ENCODE measurements around the gene CPA4.

DNA sequence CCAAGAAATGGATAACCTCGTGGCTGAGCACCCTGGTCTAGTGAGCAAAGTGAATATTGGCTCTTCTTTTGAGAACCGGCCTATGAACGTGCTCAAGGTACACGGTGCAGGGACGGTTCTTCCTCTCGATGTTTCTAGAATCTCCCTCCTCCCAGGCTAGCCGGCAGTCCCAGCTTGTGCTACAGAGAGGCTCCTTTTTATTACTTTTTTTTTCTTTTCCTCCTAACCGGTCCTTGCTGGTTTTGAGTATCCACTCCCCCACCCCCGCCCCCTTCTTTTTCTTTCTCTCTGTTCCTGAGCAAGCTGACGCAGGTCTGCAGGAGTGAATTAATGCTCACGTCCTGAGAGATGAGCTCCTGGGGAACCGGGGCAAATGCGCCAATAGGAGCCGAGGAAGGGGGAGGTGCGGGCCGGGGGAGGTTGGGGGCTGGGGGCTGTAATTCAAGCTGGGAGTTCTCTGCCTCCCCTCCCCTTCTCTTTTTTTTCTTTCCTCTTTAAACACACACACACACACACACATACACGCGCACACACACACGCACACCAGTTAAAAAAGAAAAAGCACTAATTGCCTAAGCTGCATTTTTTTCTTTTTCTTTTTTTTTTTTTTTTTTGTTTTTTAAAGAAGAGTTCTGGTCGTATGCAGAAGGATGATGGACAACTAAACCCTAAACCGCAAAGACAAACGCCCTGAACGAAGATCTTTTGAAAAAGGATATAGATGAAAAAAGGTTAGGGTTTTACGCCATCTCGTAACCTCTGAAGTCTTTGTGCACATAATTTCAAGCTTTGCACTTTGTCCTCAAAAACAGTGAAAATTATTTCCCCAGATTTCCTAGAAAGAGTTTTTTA lies 19.7 kb upstream of the CPA4 start:
- TF ChIP-seq, protein P1, sequence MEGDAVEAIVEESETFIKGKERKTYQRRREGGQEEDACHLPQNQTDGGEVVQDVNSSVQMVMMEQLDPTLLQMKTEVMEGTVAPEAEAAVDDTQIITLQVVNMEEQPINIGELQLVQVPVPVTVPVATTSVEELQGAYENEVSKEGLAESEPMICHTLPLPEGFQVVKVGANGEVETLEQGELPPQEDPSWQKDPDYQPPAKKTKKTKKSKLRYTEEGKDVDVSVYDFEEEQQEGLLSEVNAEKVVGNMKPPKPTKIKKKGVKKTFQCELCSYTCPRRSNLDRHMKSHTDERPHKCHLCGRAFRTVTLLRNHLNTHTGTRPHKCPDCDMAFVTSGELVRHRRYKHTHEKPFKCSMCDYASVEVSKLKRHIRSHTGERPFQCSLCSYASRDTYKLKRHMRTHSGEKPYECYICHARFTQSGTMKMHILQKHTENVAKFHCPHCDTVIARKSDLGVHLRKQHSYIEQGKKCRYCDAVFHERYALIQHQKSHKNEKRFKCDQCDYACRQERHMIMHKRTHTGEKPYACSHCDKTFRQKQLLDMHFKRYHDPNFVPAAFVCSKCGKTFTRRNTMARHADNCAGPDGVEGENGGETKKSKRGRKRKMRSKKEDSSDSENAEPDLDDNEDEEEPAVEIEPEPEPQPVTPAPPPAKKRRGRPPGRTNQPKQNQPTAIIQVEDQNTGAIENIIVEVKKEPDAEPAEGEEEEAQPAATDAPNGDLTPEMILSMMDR (IDR thresholded peaks at IDR 0.05): no peak
- TF ChIP-seq POLR2A (IDR thresholded peaks at IDR 0.05): no peak
- no peak for TF ChIP-seq POLR2AphosphoS5 (IDR thresholded peaks at IDR 0.05)
